Esophagus muscularis mucosa (tissue), 4 donors: ENCODE results near the gene RACGAP1. TPM values are rescaled to one million over a fixed set of nuclear protein-coding genes. Genes with fewer than 3 reads are reported as not detected.

Experiments
- DNase-seq: peaks from one replicate; pipeline ENCODE4 v3.0.0-alpha.2; 2017; ENCODE audit errors: extremely low spot score
- H3K27ac ChIP-seq, 4 donors: fragments of 200-600 bp; sonication (generic); replicated peaks in 1 of 4; 1 replicate in 3 of 4; 2 replicates in 1 of 4; pipeline ENCODE4 v1.5.1; 2016 to 2019; ENCODE audit warnings: mild to moderate bottlenecking in 1 of 4
- H3K27me3 ChIP-seq, 4 donors: fragments of 200-600 bp; sonication (generic); one replicate each; pipeline versions ENCODE4 v1.5.1 to v1.6.0; 2016 to 2019
- H3K36me3 ChIP-seq, 4 donors: fragments of 200-600 bp; sonication (generic); one replicate each; pipeline ENCODE4 v1.5.1; 2016 to 2019
- H3K4me1 ChIP-seq, 4 donors: fragments of 200-600 bp; sonication (generic); one replicate each; pipeline ENCODE4 v1.5.1; 2016 to 2019
- H3K4me3 ChIP-seq, 4 donors: fragments of 200-600 bp; sonication (generic); 1 replicate in 2 of 4; 2 replicates in 2 of 4; pipeline ENCODE4 v1.5.1; 2016 to 2019; ENCODE audit warnings: mild to moderate bottlenecking in 4 of 4, moderate library complexity in 1 of 4
- H3K9me3 ChIP-seq, 4 donors: fragments of 200-600 bp; sonication (generic); 1 replicate in 3 of 4; 2 replicates in 1 of 4; pipeline ENCODE4 v1.5.1; 2016 to 2019
- CTCF ChIP-seq, 3 experiments: fragments of 200-600 bp in 2 of 3; fragments of 450-650 bp in 1 of 3; sonication (generic) in 2 of 3; IDR thresholded peaks; one replicate each; pipeline ENCODE4 v1.5.1; 2017 to 2019; ENCODE audit warnings: antibody characterized with exemption in 3 of 3, mild to moderate bottlenecking in 2 of 3, moderate library complexity in 1 of 3
- EP300 ChIP-seq: sonication (generic); formaldehyde crosslinking; IDR thresholded peaks from one replicate; pipeline ENCODE4 v1.6.1; 2017; ENCODE audit warnings: antibody characterized with exemption
- POLR2A ChIP-seq: fragments of 450-650 bp; IDR thresholded peaks from one replicate; pipeline ENCODE4 v1.6.1; 2017; ENCODE audit warnings: antibody characterized with exemption, moderate library complexity, mild to moderate bottlenecking, low read depth
- POLR2AphosphoS5 ChIP-seq, 2 donors: sonication (generic); formaldehyde crosslinking; IDR thresholded peaks; one replicate each; pipeline ENCODE4 v1.6.1; 2017; ENCODE audit warnings: antibody characterized with exemption in 2 of 2
- WGBS: methylation state at CpG from one replicate; pipeline ENCODE4 v1.1.5; 2018; 5-methylcytosine and 5-hydroxymethylcytosine counted together
- intact Hi-C: fragments of 100-400 bp; cut with DNase I; formaldehyde crosslinking; loops from one replicate; pipeline ENCODE4 v1.15.1; 2023
- total RNA-seq, 4 donors: library from RNA; depleted of rRNA; stranded (reverse); fragments of >200 nt; gene quantifications; one replicate each; pipeline versions ENCODE4 v1.1.0 to v1.2.1, GENCODE V29; 2016

Gene RACGAP1
- total RNA-seq, 4 donors from 2014 or later, result 10.5 to 13.3 (median 11.4) TPM

GRCh38 chr12:49968471-49968870 lies 56.8 kb downstream of the RACGAP1 start:
- intact Hi-C loops, result loop anchor here (10.0 kb wide), 2 partner anchors 194 to 216 kb away; no protein-coding TSS in a partner anchor
- peaks cover 0 to 40% (median 3%) of the 10 kb centered on the region in 4 donors for H3K27me3 ChIP-seq
- H3K4me1 ChIP-seq, result peaks cover 11 to 16% (median 12%) of the 10 kb centered on the region in 4 donors
- TF ChIP-seq CTCF (IDR thresholded peaks at IDR 0.05) (no peak), POLR2A (no peak), POLR2AphosphoS5 (IDR thresholded peaks at IDR 0.05) (no peak), EP300 (no peak)
- H3K27ac ChIP-seq, result no peak overlapping the region
- WGBS, result 82% methylated on average over 5 of the region's 6 CpGs
- H3K36me3 ChIP-seq, result no peaks in the 10 kb centered on the region
- H3K9me3 ChIP-seq, result no peaks in the 10 kb centered on the region
- H3K4me3 ChIP-seq, result no peak overlapping the region
- DNase-seq, result no peak

DNA sequence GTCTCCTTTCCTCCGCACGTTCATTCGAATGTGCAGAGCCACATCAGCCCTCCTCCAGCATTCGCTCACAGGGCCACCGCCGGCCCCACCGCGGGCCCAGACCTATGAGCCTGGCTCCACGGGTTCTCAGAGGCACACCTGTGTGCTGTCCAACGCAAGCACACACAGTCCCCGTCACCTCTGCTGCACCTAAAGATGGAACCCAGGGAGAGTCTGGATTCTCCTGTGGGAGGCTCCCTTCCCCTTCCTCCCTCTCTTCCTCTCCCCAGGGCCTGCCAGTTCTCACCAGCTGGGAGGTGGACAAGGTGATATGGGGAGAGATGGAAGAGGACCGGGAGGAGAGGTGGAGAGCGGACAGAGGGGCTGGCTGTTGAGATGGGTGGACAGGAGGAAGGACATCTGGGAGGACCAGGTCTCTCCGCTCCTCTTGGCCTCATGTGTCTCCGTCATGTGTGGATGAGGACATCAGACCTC lies 57.5 kb downstream of the RACGAP1 start:
- 35% methylated on average over 15 of the region's 15 CpGs for WGBS
- Histone ChIP-seq H3K36me3 (no peaks in the 10 kb centered on the region), H3K27me3 (peaks cover 0 to 40% (median 3%) of the 10 kb centered on the region in 4 donors), H3K4me3 (peak overlapping the region; percentile 39 to 58 (median 46)), H3K27ac (no peak overlapping the region), H3K4me1 (peaks cover 15 to 20% (median 17%) of the 10 kb centered on the region in 4 donors), H3K9me3 (no peaks in the 10 kb centered on the region)
- no peak for DNase-seq
- no peak for TF ChIP-seq POLR2AphosphoS5 (IDR thresholded peaks at IDR 0.05)
- TF ChIP-seq CTCF (IDR thresholded peaks at IDR 0.05), result no peak
- no peak for TF ChIP-seq POLR2A
- no peak for TF ChIP-seq EP300
- intact Hi-C loops, result loop anchor here (1.0 to 10.0 kb wide), 4 partner anchors 89 to 217 kb away; partner anchors contain the start of gene ASIC1

GRCh38 chr12:49967042-49967776 lies 58.1 kb downstream of the RACGAP1 start:
- DNase-seq, result peak; percentile 98
- H3K4me3 ChIP-seq, result peak overlapping the region; percentile 39 to 58 (median 46)
- H3K9me3 ChIP-seq, result no peaks in the 10 kb centered on the region
- 3% methylated on average over 38 of the region's 40 CpGs for WGBS
- H3K27me3 ChIP-seq, result peaks cover 0 to 43% (median 3%) of the 10 kb centered on the region in 4 donors
- intact Hi-C loops, result loop anchor here (1.0 to 10.0 kb wide), 4 partner anchors 90 to 218 kb away; partner anchors contain the start of gene ASIC1
- H3K4me1 ChIP-seq, result peaks cover 15 to 24% (median 20%) of the 10 kb centered on the region in 4 donors
- no peaks in the 10 kb centered on the region for H3K36me3 ChIP-seq
- peak in 1 of 2 donors; percentile 61 for TF ChIP-seq POLR2AphosphoS5 (IDR thresholded peaks at IDR 0.05)
- no peak for TF ChIP-seq EP300
- TF ChIP-seq CTCF (IDR thresholded peaks at IDR 0.05), result peak; percentile 72 to 96 (median 82)
- TF ChIP-seq POLR2A, result no peak
- H3K27ac ChIP-seq, result no peak overlapping the region

DNA sequence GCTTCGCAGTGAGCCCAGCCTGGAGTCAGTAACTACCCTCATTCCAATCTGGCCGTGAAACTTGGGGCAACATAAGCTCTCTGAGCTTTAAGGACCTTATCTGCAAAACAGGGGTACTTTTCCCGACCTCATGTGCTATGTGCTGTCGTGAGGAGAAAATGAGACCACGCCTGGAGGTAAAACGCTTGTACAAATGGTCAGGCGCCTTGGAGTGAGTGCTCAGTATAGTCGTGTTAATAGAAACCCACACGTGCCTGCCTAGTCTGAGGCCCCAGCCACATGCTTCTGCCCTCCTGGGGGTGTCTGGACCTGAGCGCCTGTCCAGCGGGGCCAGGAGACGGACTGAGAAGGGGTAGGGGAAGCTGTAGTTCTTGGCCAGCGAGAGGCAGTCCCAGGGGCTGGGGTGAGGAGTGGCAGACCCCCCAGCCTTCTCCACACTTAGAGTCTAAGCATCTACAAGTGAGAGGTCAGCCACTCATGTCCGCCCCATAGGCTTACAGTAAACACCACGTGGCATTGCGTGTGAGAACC lies 58.7 kb downstream of the RACGAP1 start:
- TF ChIP-seq POLR2A (no peak), POLR2AphosphoS5 (IDR thresholded peaks at IDR 0.05) (no peak), CTCF (IDR thresholded peaks at IDR 0.05) (no peak), EP300 (no peak)
- no peak overlapping the region for H3K27ac ChIP-seq
- H3K36me3 ChIP-seq, result no peaks in the 10 kb centered on the region
- 39% methylated on average over 16 of the region's 16 CpGs for WGBS
- H3K4me1 ChIP-seq, result peaks cover 15 to 30% (median 22%) of the 10 kb centered on the region in 4 donors
- no peak for DNase-seq
- no peaks in the 10 kb centered on the region for H3K9me3 ChIP-seq
- H3K4me3 ChIP-seq, result peak overlapping the region in 2 of 4 donors; percentile 45 to 58
- H3K27me3 ChIP-seq, result peaks cover 0 to 48% (median 3%) of the 10 kb centered on the region in 4 donors
- intact Hi-C loops, result loop anchor here (1.0 to 10.0 kb wide), 4 partner anchors 91 to 218 kb away; partner anchors contain the start of gene ASIC1
